Measurements from ENCODE around the gene AHNAK2.

The AHNAK2 gene

GRCh38 chr14:104936361-104937155 is 41.6 kb downstream of the AHNAK2 start:
- H3K4me1 Mint-ChIP-seq, result no peaks in the 10 kb centered on the region
- ATAC-seq (no peak), DNase-seq (ENCODE audit: low spot score in 2 of 2) (no peak)
- H3K27ac Mint-ChIP-seq, result no peak overlapping the region
- no peaks in the 10 kb centered on the region for H3K9me3 Mint-ChIP-seq
- H3K36me3 Mint-ChIP-seq, result no peaks in the 10 kb centered on the region
- no peak overlapping the region for H3K4me3 Mint-ChIP-seq

- Mint-ChIP-seq H3K4me3 (no peak overlapping the region), H3K27ac (no peak overlapping the region), H3K9me3 (no peaks in the 10 kb centered on the region), H3K36me3 (no peaks in the 10 kb centered on the region), H3K4me1 (no peaks in the 10 kb centered on the region)
- DNase-seq (ENCODE audit: low spot score in 2 of 2) (no peak), ATAC-seq (no peak)
These were observed 42.2 kb downstream of the AHNAK2 start for GRCh38 chr14:104935955-104936354.

- ATAC-seq (no peak), DNase-seq (ENCODE audit: low spot score in 2 of 2) (no peak)
- Mint-ChIP-seq H3K4me1 (no peaks in the 10 kb centered on the region), H3K36me3 (no peaks in the 10 kb centered on the region), H3K4me3 (peak overlapping the region; percentile 30), H3K9me3 (no peaks in the 10 kb centered on the region), H3K27ac (no peak overlapping the region)
These were observed 43.0 kb downstream of the AHNAK2 start for GRCh38 chr14:104935026-104935650.

GRCh38 chr14:104933746-104934733 is 44.1 kb downstream of the AHNAK2 start:
- DNase-seq (ENCODE audit: low spot score in 2 of 2), result no peak
- no peak for ATAC-seq
- H3K4me3 Mint-ChIP-seq, result peak overlapping the region; percentile 63
- no peaks in the 10 kb centered on the region for H3K9me3 Mint-ChIP-seq
- H3K4me1 Mint-ChIP-seq, result no peaks in the 10 kb centered on the region
- no peak overlapping the region for H3K27ac Mint-ChIP-seq
- H3K36me3 Mint-ChIP-seq, result no peaks in the 10 kb centered on the region

GRCh38 chr14:104932676-104933631 is 45.2 kb downstream of the AHNAK2 start:
- H3K4me3 Mint-ChIP-seq, result peak overlapping the region; percentile 63
- DNase-seq (ENCODE audit: low spot score in 2 of 2) (peak; percentile 90 to 93), ATAC-seq (peak; percentile 83)
- H3K4me1 Mint-ChIP-seq, result no peaks in the 10 kb centered on the region
- no peak overlapping the region for H3K27ac Mint-ChIP-seq
- no peaks in the 10 kb centered on the region for H3K36me3 Mint-ChIP-seq
- H3K9me3 Mint-ChIP-seq, result no peaks in the 10 kb centered on the region

- no peaks in the 10 kb centered on the region for H3K9me3 Mint-ChIP-seq
- no peaks in the 10 kb centered on the region for H3K4me1 Mint-ChIP-seq
- H3K27ac Mint-ChIP-seq, result no peak overlapping the region
- peak overlapping the region; percentile 8 for H3K4me3 Mint-ChIP-seq
- DNase-seq (ENCODE audit: low spot score in 2 of 2), result no peak
- H3K36me3 Mint-ChIP-seq, result no peaks in the 10 kb centered on the region
- no peak for ATAC-seq
These were observed 46.2 kb downstream of the AHNAK2 start for GRCh38 chr14:104931771-104932675.

- no peaks in the 10 kb centered on the region for H3K4me1 Mint-ChIP-seq
- DNase-seq (ENCODE audit: low spot score in 2 of 2) (no peak), ATAC-seq (no peak)
- no peaks in the 10 kb centered on the region for H3K36me3 Mint-ChIP-seq
- H3K27ac Mint-ChIP-seq, result no peak overlapping the region
- H3K9me3 Mint-ChIP-seq, result no peaks in the 10 kb centered on the region
- H3K4me3 Mint-ChIP-seq, result no peak overlapping the region
These were observed 46.8 kb downstream of the AHNAK2 start for GRCh38 chr14:104931304-104931770.

GRCh38 chr14:104930526-104931303 is 47.5 kb downstream of the AHNAK2 start:
- no peaks in the 10 kb centered on the region for H3K9me3 Mint-ChIP-seq
- no peak overlapping the region for H3K4me3 Mint-ChIP-seq
- no peak for DNase-seq (ENCODE audit: low spot score in 2 of 2)
- no peak overlapping the region for H3K27ac Mint-ChIP-seq
- no peaks in the 10 kb centered on the region for H3K36me3 Mint-ChIP-seq
- ATAC-seq, result no peak
- no peaks in the 10 kb centered on the region for H3K4me1 Mint-ChIP-seq

GRCh38 chr14:104929268-104930230 is 48.6 kb downstream of the AHNAK2 start:
- Mint-ChIP-seq H3K36me3 (no peaks in the 10 kb centered on the region), H3K4me1 (no peaks in the 10 kb centered on the region), H3K9me3 (no peaks in the 10 kb centered on the region), H3K27ac (no peak overlapping the region), H3K4me3 (no peak overlapping the region)
- ATAC-seq (no peak), DNase-seq (ENCODE audit: low spot score in 2 of 2) (peak in 1 of 2 donors; percentile 44)

- Mint-ChIP-seq H3K4me1 (no peaks in the 10 kb centered on the region), H3K4me3 (no peak overlapping the region), H3K27ac (no peak overlapping the region), H3K9me3 (no peaks in the 10 kb centered on the region), H3K36me3 (no peaks in the 10 kb centered on the region)
- peak in 1 of 2 donors; percentile 45 for DNase-seq (ENCODE audit: low spot score in 2 of 2)
- no peak for ATAC-seq
These were observed 49.6 kb downstream of the AHNAK2 start for GRCh38 chr14:104928391-104929133.

- H3K4me1 Mint-ChIP-seq, result no peaks in the 10 kb centered on the region
- H3K36me3 Mint-ChIP-seq, result no peaks in the 10 kb centered on the region
- ATAC-seq (no peak), DNase-seq (ENCODE audit: low spot score in 2 of 2) (no peak)
- no peak overlapping the region for H3K4me3 Mint-ChIP-seq
- no peak overlapping the region for H3K27ac Mint-ChIP-seq
- no peaks in the 10 kb centered on the region for H3K9me3 Mint-ChIP-seq
These were observed 50.3 kb downstream of the AHNAK2 start for GRCh38 chr14:104927901-104928300.

- Mint-ChIP-seq H3K4me3 (no peak overlapping the region), H3K4me1 (no peaks in the 10 kb centered on the region), H3K27ac (no peak overlapping the region), H3K9me3 (no peaks in the 10 kb centered on the region), H3K36me3 (no peaks in the 10 kb centered on the region)
- no peak for ATAC-seq
- DNase-seq (ENCODE audit: low spot score in 2 of 2), result no peak
These were observed 50.8 kb downstream of the AHNAK2 start for GRCh38 chr14:104927432-104927816.
